Neuronal stem cell (in vitro differentiated cells): ENCODE data around the gene YJU2.

Experiments used
- DNase-seq: peaks from one replicate; pipeline ENCODE4 v3.0.0-alpha.2; 2013; ENCODE audit warnings: low spot score
- H2AFZ ChIP-seq: one replicate; pipeline ENCODE4 v1.6.1; 2013; ENCODE audit warnings: mild to moderate bottlenecking, low read length, inconsistent platforms
- H2AK5ac ChIP-seq: 2 replicates; pipeline ENCODE4 v1.6.1; 2013; ENCODE audit warnings: low read depth, mild to moderate bottlenecking, inconsistent platforms, low read length, moderate library complexity, mixed read lengths
- H2BK120ac ChIP-seq: 2 replicates; pipeline ENCODE4 v1.6.1; 2013; ENCODE audit warnings: low read depth, mild to moderate bottlenecking, inconsistent platforms, low read length, moderate library complexity, mixed read lengths
- H2BK12ac ChIP-seq: one replicate; pipeline ENCODE4 v1.6.1; 2013; ENCODE audit warnings: low read length, inconsistent platforms
- H2BK15ac ChIP-seq: 2 replicates; pipeline ENCODE4 v1.6.1; 2013; ENCODE audit warnings: mild to moderate bottlenecking, low read length, inconsistent platforms, mixed read lengths
- H2BK5ac ChIP-seq: one replicate; pipeline ENCODE4 v1.6.1; 2013; ENCODE audit warnings: inconsistent platforms, mild to moderate bottlenecking, low read length, moderate library complexity
- H3K14ac ChIP-seq: one replicate; pipeline ENCODE4 v1.6.1; 2013; ENCODE audit warnings: low read length, inconsistent platforms
- H3K18ac ChIP-seq: 2 replicates; pipeline ENCODE4 v1.6.1; 2013; ENCODE audit warnings: low read length, inconsistent platforms
- H3K23ac ChIP-seq: 2 replicates; pipeline ENCODE4 v1.6.1; 2013; ENCODE audit warnings: low read depth, mild to moderate bottlenecking, mixed read lengths, low read length, inconsistent platforms; ENCODE audit not compliant: poor library complexity
- H3K27ac ChIP-seq: replicated peaks from 3 replicates; pipeline ENCODE4 v1.5.1; 2013; ENCODE audit warnings: low read length, inconsistent platforms
- H3K27me3 ChIP-seq, 3 experiments: 2 replicates each; pipeline ENCODE4 v1.6.1; 2013; ENCODE audit warnings: low read length in 3 of 3, mild to moderate bottlenecking in 2 of 3, inconsistent platforms in 1 of 3, low read depth in 1 of 3, mixed read lengths in 1 of 3, moderate library complexity in 1 of 3; ENCODE audit not compliant: control insufficient read depth in 3 of 3, insufficient read depth in 3 of 3
- H3K36me3 ChIP-seq, 2 donors: replicated peaks in 1 of 2; 2 replicates each; pipeline ENCODE4 v1.6.1; 2013; ENCODE audit warnings: low read length in 2 of 2; ENCODE audit not compliant: control insufficient read depth in 2 of 2, insufficient read depth in 2 of 2
- H3K4ac ChIP-seq: 2 replicates; pipeline ENCODE4 v1.6.1; 2013; ENCODE audit warnings: inconsistent platforms, mild to moderate bottlenecking, low read length, moderate library complexity
- H3K4me1 ChIP-seq, 2 donors: 1 replicate in 1 of 2; 2 replicates in 1 of 2; pipeline ENCODE4 v1.6.1; 2013; ENCODE audit warnings: low read length in 2 of 2, low read depth in 1 of 2; ENCODE audit not compliant: control insufficient read depth in 2 of 2, insufficient read depth in 1 of 2
- H3K4me2 ChIP-seq: one replicate; pipeline ENCODE4 v1.6.1; 2013; ENCODE audit warnings: mild to moderate bottlenecking, low read length, inconsistent platforms; ENCODE audit not compliant: insufficient read depth, poor library complexity, severe bottlenecking
- H3K4me3 ChIP-seq, 2 donors: 2 replicates each; pipeline ENCODE4 v1.5.1; 2013; ENCODE audit warnings: low read length in 2 of 2, mild to moderate bottlenecking in 2 of 2, inconsistent platforms in 1 of 2, moderate library complexity in 1 of 2
- H3K79me1 ChIP-seq: one replicate; pipeline ENCODE4 v1.6.1; 2013; ENCODE audit warnings: low read depth, mild to moderate bottlenecking, inconsistent platforms, low read length, moderate library complexity
- H3K9ac ChIP-seq: one replicate; pipeline ENCODE4 v1.6.1; 2013; ENCODE audit warnings: mild to moderate bottlenecking, low read depth, low read length, inconsistent platforms; ENCODE audit not compliant: poor library complexity
- H3K9me3 ChIP-seq, 2 donors: replicated peaks in 1 of 2; 2 replicates each; pipeline versions ENCODE3 to v1.6.1; 2013; ENCODE audit warnings: low read length in 2 of 2, mild to moderate bottlenecking in 2 of 2, inconsistent platforms in 1 of 2, low read depth in 1 of 2, mixed read lengths in 1 of 2, moderate library complexity in 1 of 2; ENCODE audit not compliant: control insufficient read depth in 2 of 2, insufficient read depth in 1 of 2
- H4K8ac ChIP-seq: one replicate; pipeline ENCODE4 v1.6.1; 2013; ENCODE audit warnings: low read depth, mild to moderate bottlenecking, inconsistent platforms, low read length, moderate library complexity
- H4K91ac ChIP-seq: one replicate; pipeline ENCODE4 v1.6.1; 2013; ENCODE audit warnings: low read length, low read depth, mild to moderate bottlenecking, inconsistent platforms; ENCODE audit not compliant: poor library complexity
- WGBS, 2 donors: extraction: QIAGEN DNeasy Blood & Tissue Kit; methylation state at CpG; one replicate each; pipeline ENCODE4 v1.1.7; 2013; ENCODE audit warnings: missing lambda C conversion rate in 2 of 2, mixed read lengths in 1 of 2; ENCODE audit not compliant: insufficient read length in 2 of 2, insufficient replicate concordance in 1 of 2; ENCODE audit errors: extremely low coverage in 2 of 2; 5-methylcytosine and 5-hydroxymethylcytosine counted together

YJU2 gene

GRCh38 chr19:4198467-4199126 lies 48.3 kb upstream of the YJU2 start:
- Histone ChIP-seq H2BK120ac (no peak overlapping the region), H3K9me3 (peaks cover 0 to 5% of the 10 kb centered on the region in 2 donors), H3K4me2 (peak overlapping the region; percentile 52), H3K23ac (no peak overlapping the region), H3K9ac (no peak overlapping the region), H3K36me3 (no peaks in the 10 kb centered on the region), H3K4ac (no peak overlapping the region), H2BK12ac (no peak overlapping the region), H3K18ac (no peak overlapping the region), H2AFZ (no peak overlapping the region), H2AK5ac (no peak overlapping the region), H3K4me1 (peaks cover 0 to 1% of the 10 kb centered on the region in 2 donors), H3K27me3 (peaks cover 0 to 30% (median 26%) of the 10 kb centered on the region in 3 experiments), H4K91ac (no peak overlapping the region), H3K79me1 (no peaks in the 10 kb centered on the region), H3K4me3 (no peak overlapping the region), H3K14ac (no peak overlapping the region), H4K8ac (no peak overlapping the region), H3K27ac (no peak overlapping the region), H2BK15ac (no peak overlapping the region), H2BK5ac (no peak overlapping the region)
- no CpG with 5 or more reads among the region's 28 CpGs for WGBS, 2 donors
- DNase-seq, result no peak

DNA sequence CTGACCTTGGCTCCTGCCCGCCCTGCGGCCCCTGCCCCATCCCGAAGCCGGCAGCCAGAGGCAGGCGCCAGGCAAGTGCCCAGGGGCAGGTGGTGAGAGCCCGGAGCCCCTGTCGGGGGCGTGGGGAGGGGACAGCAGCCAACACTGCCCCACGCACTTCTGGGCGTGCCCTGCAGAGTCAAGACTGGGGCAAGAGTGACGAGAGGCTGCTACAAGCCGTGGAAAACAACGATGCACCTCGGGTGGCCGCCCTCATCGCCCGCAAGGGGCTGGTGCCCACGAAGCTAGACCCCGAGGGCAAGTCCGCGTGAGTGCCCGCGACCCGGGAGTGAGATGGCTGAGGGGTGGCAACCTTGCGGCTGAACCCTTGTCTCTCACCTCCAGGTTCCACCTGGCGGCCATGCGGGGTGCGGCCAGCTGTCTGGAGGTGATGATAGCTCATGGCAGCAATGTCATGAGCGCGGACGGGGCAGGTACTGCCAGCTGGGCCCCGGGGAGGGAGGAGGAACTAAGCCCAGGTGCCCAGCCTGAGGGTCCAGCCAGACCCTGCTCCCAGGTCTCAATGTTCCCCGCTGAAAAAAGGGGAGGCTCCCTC lies 47.1 kb upstream of the YJU2 start:
- no peak overlapping the region for H2BK15ac ChIP-seq
- H2BK12ac ChIP-seq, result no peak overlapping the region
- H3K36me3 ChIP-seq, result no peaks in the 10 kb centered on the region
- no peak overlapping the region for H3K27ac ChIP-seq
- DNase-seq, result no peak
- H2BK120ac ChIP-seq, result no peak overlapping the region
- H3K9me3 ChIP-seq, result peaks cover 0 to 5% of the 10 kb centered on the region in 2 donors
- H3K27me3 ChIP-seq, result peaks cover 0 to 30% (median 26%) of the 10 kb centered on the region in 3 experiments
- no peak overlapping the region for H4K8ac ChIP-seq
- no peak overlapping the region for H3K18ac ChIP-seq
- peaks cover 0 to 1% of the 10 kb centered on the region in 2 donors for H3K4me1 ChIP-seq
- H3K4ac ChIP-seq, result no peak overlapping the region
- H3K9ac ChIP-seq, result no peak overlapping the region
- H3K23ac ChIP-seq, result peak overlapping the region; percentile 53
- no peaks in the 10 kb centered on the region for H3K79me1 ChIP-seq
- H3K4me3 ChIP-seq, result no peak overlapping the region
- no peak overlapping the region for H2AFZ ChIP-seq
- H2AK5ac ChIP-seq, result peak overlapping the region; percentile 73
- no peak overlapping the region for H2BK5ac ChIP-seq
- H3K14ac ChIP-seq, result no peak overlapping the region
- H4K91ac ChIP-seq, result no peak overlapping the region
- no CpG with 5 or more reads among the region's 33 CpGs for WGBS, 2 donors
- H3K4me2 ChIP-seq, result no peak overlapping the region

DNA sequence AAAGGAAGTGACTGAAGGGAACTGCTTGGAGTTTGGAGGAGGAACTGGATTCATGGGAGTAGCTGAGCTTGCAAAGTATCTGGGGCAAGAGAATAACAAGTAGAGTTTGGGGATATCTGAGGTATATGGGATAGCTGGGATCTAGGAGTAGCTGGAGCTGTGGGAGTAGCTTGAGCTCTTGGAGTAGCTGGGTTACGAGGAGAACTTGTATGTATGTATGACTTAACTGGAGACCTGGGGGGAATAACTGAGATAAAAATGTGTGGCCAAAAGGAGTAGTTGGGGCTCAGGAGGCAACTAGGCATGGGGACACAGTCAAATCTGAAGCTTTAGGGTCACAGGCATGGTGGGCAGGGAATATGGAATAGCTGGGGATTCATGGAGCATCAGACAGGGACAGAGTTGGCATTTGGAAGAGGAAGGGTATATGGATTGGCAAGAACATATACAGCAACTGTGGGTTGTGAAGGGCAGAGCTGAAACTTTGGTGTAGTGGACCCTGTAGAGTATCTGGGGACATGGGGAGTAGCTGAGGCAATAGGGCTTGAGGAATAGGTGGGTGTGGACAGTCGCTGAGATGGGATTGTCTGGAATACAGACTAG lies 45.8 kb upstream of the YJU2 start:
- peaks cover 0 to 30% (median 26%) of the 10 kb centered on the region in 3 experiments for H3K27me3 ChIP-seq
- H3K23ac ChIP-seq, result no peak overlapping the region
- H3K4ac ChIP-seq, result no peak overlapping the region
- H3K79me1 ChIP-seq, result no peaks in the 10 kb centered on the region
- no peak overlapping the region for H3K4me3 ChIP-seq
- no peak overlapping the region for H2BK15ac ChIP-seq
- H3K4me2 ChIP-seq, result no peak overlapping the region
- H3K9ac ChIP-seq, result no peak overlapping the region
- H3K36me3 ChIP-seq, result no peaks in the 10 kb centered on the region
- no peak overlapping the region for H3K18ac ChIP-seq
- H3K14ac ChIP-seq, result no peak overlapping the region
- no CpG with 5 or more reads among the region's 2 CpGs for WGBS, 2 donors
- no peak for DNase-seq
- H4K91ac ChIP-seq, result no peak overlapping the region
- no peak overlapping the region for H2BK5ac ChIP-seq
- no peak overlapping the region for H2BK120ac ChIP-seq
- H3K27ac ChIP-seq, result no peak overlapping the region
- no peak overlapping the region for H4K8ac ChIP-seq
- H3K4me1 ChIP-seq, result peaks cover 0 to 1% of the 10 kb centered on the region in 2 donors
- H3K9me3 ChIP-seq, result peaks cover 0 to 5% of the 10 kb centered on the region in 2 donors
- no peak overlapping the region for H2AK5ac ChIP-seq
- no peak overlapping the region for H2AFZ ChIP-seq
- H2BK12ac ChIP-seq, result no peak overlapping the region

- Histone ChIP-seq H3K27ac (no peak overlapping the region), H3K4ac (no peak overlapping the region), H2BK15ac (no peak overlapping the region), H3K36me3 (no peaks in the 10 kb centered on the region), H2BK120ac (no peak overlapping the region), H3K4me2 (no peak overlapping the region), H4K8ac (no peak overlapping the region), H3K4me3 (no peak overlapping the region), H3K18ac (no peak overlapping the region), H3K9me3 (peaks cover 0 to 5% of the 10 kb centered on the region in 2 donors), H2BK12ac (no peak overlapping the region), H3K79me1 (no peaks in the 10 kb centered on the region), H2AFZ (no peak overlapping the region), H3K27me3 (peaks cover 0 to 30% (median 26%) of the 10 kb centered on the region in 3 experiments), H2BK5ac (no peak overlapping the region), H4K91ac (no peak overlapping the region), H3K4me1 (peaks cover 0 to 1% of the 10 kb centered on the region in 2 donors), H3K23ac (no peak overlapping the region), H3K14ac (no peak overlapping the region), H3K9ac (no peak overlapping the region), H2AK5ac (no peak overlapping the region)
- no peak for DNase-seq
- no CpG with 5 or more reads among the region's 4 CpGs for WGBS, 2 donors
These were observed 45.1 kb upstream of the YJU2 start for GRCh38 chr19:4201798-4202197.
